SK-N-SH treated with all-trans-retinoic acid at 6 μM for 48 hours (cell line): ENCODE data around the gene DR1.

Source experiments
- ATAC-seq: fragments of 200-7000 bp; cut with Tn5 transposase; 3 replicates; pipeline ENCODE4 v1.9.1; 2020; ENCODE audit warnings: mild to moderate bottlenecking, moderate library complexity
- ARNTL ChIP-seq: fragments of 450-650 bp; formaldehyde crosslinking; IDR thresholded peaks from 2 replicates; pipeline ENCODE4 v1.5.0; 2020; ENCODE audit warnings: low read depth, mild to moderate bottlenecking, moderate library complexity, borderline replicate concordance
- BACH2 ChIP-seq: fragments of 250-450 bp; sonication (Bioruptor Pico); IDR thresholded peaks from 2 replicates; pipeline ENCODE4 v1.9.0; 2021; ENCODE audit warnings: mild to moderate bottlenecking, borderline replicate concordance
- CREB5 ChIP-seq: fragments of 250-450 bp; sonication (Bioruptor Pico); IDR thresholded peaks from 2 replicates; pipeline ENCODE4 v1.5.1; 2020; ENCODE audit warnings: low read depth, mild to moderate bottlenecking, moderate library complexity
- CSDC2 ChIP-seq: fragments of 250-450 bp; sonication (Bioruptor Pico); IDR thresholded peaks from 2 replicates; pipeline ENCODE4 v1.5.0; 2020; ENCODE audit warnings: mild to moderate bottlenecking, moderate library complexity
- ESRRG ChIP-seq: fragments of 250-450 bp; sonication (Bioruptor Pico); IDR thresholded peaks from 2 replicates; pipeline ENCODE4 v1.6.1; 2021; ENCODE audit warnings: mild to moderate bottlenecking
- GLIS3 ChIP-seq: fragments of 250-450 bp; sonication (Bioruptor Pico); IDR thresholded peaks from 2 replicates; pipeline ENCODE4 v1.5.0; 2020; ENCODE audit warnings: mild to moderate bottlenecking, moderate library complexity
- ISL1 ChIP-seq: fragments of 250-450 bp; sonication (Bioruptor Pico); IDR thresholded peaks from 2 replicates; pipeline ENCODE4 v2.1.2; 2022; ENCODE audit warnings: mild to moderate bottlenecking, moderate library complexity
- OSR1 ChIP-seq: fragments of 250-450 bp; sonication (Bioruptor Pico); IDR thresholded peaks from 2 replicates; pipeline ENCODE4 v1.8.0; 2022; ENCODE audit warnings: moderate library complexity, mild to moderate bottlenecking, inconsistent platforms
- POU6F1 ChIP-seq: fragments of 250-450 bp; sonication (Bioruptor Pico); IDR thresholded peaks from 2 replicates; pipeline ENCODE4 v1.8.0; 2021; ENCODE audit warnings: low read depth, mild to moderate bottlenecking, moderate library complexity, borderline replicate concordance
- RARB ChIP-seq: fragments of 250-450 bp; sonication (Bioruptor Pico); IDR thresholded peaks from 2 replicates; pipeline ENCODE4 v1.8.0; 2021; ENCODE audit warnings: mild to moderate bottlenecking, moderate library complexity
- SNAI2 ChIP-seq: fragments of 250-450 bp; sonication (Bioruptor Pico); IDR thresholded peaks from 2 replicates; pipeline ENCODE4 v1.5.0; 2020; ENCODE audit warnings: mild to moderate bottlenecking, moderate library complexity
- TCF4 ChIP-seq: fragments of 250-450 bp; sonication (Bioruptor Pico); IDR thresholded peaks from 2 replicates; pipeline ENCODE4 v1.8.0; 2021; ENCODE audit warnings: mild to moderate bottlenecking, moderate library complexity, borderline replicate concordance
- TOX ChIP-seq: fragments of 250-450 bp; sonication (Bioruptor Pico); IDR thresholded peaks from 2 replicates; pipeline ENCODE4 v1.8.0; 2021; ENCODE audit warnings: mild to moderate bottlenecking, moderate library complexity, borderline replicate concordance
- ZC3H10 ChIP-seq: fragments of 250-450 bp; sonication (Bioruptor Pico); IDR thresholded peaks from 2 replicates; pipeline ENCODE4 v1.5.1; 2021; ENCODE audit warnings: mild to moderate bottlenecking, moderate library complexity
- ZFP3 ChIP-seq: fragments of 250-450 bp; sonication (Bioruptor Pico); IDR thresholded peaks from 2 replicates; pipeline ENCODE4 v1.5.0; 2020; ENCODE audit warnings: mild to moderate bottlenecking, moderate library complexity
- ZNF565 ChIP-seq: fragments of 450-650 bp; formaldehyde crosslinking; conservative IDR thresholded peaks from 2 replicates; pipeline ENCODE4 v1.5.0; 2020; ENCODE audit warnings: low read depth, mild to moderate bottlenecking, moderate library complexity
- ZNF8 ChIP-seq: fragments of 450-650 bp; formaldehyde crosslinking; IDR thresholded peaks from 2 replicates; pipeline ENCODE4 v1.5.0; 2020; ENCODE audit warnings: mild to moderate bottlenecking, moderate library complexity
- TF ChIP-seq, protein P1 (sequence below): fragments of 250-450 bp; sonication (Bioruptor Pico); IDR thresholded peaks from 2 replicates; pipeline ENCODE4 v1.5.0; 2020; ENCODE audit warnings: mild to moderate bottlenecking, moderate library complexity
- TF ChIP-seq, protein P2 (sequence below): fragments of 250-450 bp; sonication (Bioruptor Pico); IDR thresholded peaks from 2 replicates; pipeline ENCODE4 v1.5.1; 2021; ENCODE audit warnings: mild to moderate bottlenecking, moderate library complexity
- TF ChIP-seq, protein P3 (sequence below): fragments of 250-450 bp; sonication (Bioruptor Pico); IDR thresholded peaks from 2 replicates; pipeline ENCODE4 v1.8.0; 2020; ENCODE audit warnings: mild to moderate bottlenecking, moderate library complexity, borderline replicate concordance

Gene DR1

DNA sequence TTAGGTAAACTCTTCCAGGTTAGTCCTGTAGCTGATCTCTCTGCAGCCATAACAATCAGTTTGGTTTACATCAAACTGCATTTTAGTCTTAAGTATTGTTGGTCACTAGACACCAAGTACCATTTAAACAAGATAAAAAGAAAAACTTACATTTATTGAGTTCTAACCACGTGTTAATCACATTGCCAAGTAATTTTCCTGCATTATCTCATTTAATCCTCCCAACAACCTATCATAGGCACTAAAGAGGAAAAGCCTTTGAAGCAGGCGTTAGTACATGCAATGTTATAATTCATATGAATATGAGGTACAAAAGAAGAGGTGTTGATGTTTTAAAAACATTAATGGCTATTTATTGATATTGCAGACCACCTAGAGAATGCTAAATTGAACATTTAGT lies 9.0 kb downstream of the DR1 start:
- TF ChIP-seq OSR1 (no peak), ESRRG (no peak), SNAI2 (no peak)
- ATAC-seq = no peak

GRCh38 chr1:93357242-93357641 lies 11.5 kb downstream of the DR1 start:
- TF ChIP-seq ZNF8 (no peak), ARNTL (CRISPR knock-in tag) (no peak), CREB5 (no peak), RARB (no peak), ISL1 (CRISPR knock-in tag) (no peak), OSR1 (no peak), ZNF565 (CRISPR knock-in tag) (no peak), ZC3H10 (CRISPR knock-in tag) (no peak), CSDC2 (no peak), ZFP3 (CRISPR knock-in tag) (no peak), BACH2 (CRISPR knock-in tag) (no peak), POU6F1 (CRISPR knock-in tag) (no peak)
- TF ChIP-seq, protein P1, sequence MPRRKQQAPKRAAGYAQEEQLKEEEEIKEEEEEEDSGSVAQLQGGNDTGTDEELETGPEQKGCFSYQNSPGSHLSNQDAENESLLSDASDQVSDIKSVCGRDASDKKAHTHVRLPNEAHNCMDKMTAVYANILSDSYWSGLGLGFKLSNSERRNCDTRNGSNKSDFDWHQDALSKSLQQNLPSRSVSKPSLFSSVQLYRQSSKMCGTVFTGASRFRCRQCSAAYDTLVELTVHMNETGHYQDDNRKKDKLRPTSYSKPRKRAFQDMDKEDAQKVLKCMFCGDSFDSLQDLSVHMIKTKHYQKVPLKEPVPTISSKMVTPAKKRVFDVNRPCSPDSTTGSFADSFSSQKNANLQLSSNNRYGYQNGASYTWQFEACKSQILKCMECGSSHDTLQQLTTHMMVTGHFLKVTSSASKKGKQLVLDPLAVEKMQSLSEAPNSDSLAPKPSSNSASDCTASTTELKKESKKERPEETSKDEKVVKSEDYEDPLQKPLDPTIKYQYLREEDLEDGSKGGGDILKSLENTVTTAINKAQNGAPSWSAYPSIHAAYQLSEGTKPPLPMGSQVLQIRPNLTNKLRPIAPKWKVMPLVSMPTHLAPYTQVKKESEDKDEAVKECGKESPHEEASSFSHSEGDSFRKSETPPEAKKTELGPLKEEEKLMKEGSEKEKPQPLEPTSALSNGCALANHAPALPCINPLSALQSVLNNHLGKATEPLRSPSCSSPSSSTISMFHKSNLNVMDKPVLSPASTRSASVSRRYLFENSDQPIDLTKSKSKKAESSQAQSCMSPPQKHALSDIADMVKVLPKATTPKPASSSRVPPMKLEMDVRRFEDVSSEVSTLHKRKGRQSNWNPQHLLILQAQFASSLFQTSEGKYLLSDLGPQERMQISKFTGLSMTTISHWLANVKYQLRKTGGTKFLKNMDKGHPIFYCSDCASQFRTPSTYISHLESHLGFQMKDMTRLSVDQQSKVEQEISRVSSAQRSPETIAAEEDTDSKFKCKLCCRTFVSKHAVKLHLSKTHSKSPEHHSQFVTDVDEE = no peak
- ATAC-seq = no peak

DNA sequence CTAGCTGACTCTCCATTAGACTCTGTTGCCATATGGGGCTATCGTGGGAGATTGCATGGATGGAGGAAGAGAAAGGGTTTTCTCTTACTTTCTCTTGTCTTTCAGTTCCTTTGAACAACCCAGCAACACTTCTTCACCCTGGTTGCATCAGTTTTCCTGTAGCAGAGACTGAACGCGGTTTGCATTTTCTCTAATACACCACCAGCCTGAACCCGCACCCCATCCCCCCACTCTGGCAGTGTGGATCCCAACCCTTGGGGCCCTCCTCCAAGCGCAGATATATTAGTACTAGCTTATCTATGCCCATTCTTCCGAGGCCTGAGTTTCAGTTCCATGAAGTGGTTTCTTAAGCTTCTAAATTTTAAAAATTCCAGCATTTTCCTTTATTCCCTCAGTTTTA lies 12.6 kb downstream of the DR1 start:
- no peak for ATAC-seq
- TF ChIP-seq ZNF565 (CRISPR knock-in tag) (no peak), OSR1 (no peak), TCF4 (CRISPR knock-in tag) (no peak), ESRRG (no peak), ZNF8 (no peak), GLIS3 (CRISPR knock-in tag) (no peak), BACH2 (CRISPR knock-in tag) (no peak), SNAI2 (no peak), CSDC2 (no peak), CREB5 (no peak), POU6F1 (CRISPR knock-in tag) (no peak), TOX (CRISPR knock-in tag) (no peak)
- TF ChIP-seq, protein P2, sequence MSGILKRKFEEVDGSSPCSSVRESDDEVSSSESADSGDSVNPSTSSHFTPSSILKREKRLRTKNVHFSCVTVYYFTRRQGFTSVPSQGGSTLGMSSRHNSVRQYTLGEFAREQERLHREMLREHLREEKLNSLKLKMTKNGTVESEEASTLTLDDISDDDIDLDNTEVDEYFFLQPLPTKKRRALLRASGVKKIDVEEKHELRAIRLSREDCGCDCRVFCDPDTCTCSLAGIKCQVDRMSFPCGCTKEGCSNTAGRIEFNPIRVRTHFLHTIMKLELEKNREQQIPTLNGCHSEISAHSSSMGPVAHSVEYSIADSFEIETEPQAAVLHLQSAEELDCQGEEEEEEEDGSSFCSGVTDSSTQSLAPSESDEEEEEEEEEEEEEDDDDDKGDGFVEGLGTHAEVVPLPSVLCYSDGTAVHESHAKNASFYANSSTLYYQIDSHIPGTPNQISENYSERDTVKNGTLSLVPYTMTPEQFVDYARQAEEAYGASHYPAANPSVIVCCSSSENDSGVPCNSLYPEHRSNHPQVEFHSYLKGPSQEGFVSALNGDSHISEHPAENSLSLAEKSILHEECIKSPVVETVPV (CRISPR knock-in tag) = no peak
- TF ChIP-seq, protein P3, sequence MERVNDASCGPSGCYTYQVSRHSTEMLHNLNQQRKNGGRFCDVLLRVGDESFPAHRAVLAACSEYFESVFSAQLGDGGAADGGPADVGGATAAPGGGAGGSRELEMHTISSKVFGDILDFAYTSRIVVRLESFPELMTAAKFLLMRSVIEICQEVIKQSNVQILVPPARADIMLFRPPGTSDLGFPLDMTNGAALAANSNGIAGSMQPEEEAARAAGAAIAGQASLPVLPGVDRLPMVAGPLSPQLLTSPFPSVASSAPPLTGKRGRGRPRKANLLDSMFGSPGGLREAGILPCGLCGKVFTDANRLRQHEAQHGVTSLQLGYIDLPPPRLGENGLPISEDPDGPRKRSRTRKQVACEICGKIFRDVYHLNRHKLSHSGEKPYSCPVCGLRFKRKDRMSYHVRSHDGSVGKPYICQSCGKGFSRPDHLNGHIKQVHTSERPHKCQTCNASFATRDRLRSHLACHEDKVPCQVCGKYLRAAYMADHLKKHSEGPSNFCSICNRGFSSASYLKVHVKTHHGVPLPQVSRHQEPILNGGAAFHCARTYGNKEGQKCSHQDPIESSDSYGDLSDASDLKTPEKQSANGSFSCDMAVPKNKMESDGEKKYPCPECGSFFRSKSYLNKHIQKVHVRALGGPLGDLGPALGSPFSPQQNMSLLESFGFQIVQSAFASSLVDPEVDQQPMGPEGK (CRISPR knock-in tag) = no peak
- TF ChIP-seq, protein P1 = no peak
- TF ChIP-seq, all 23 proteins: peak for 0
